DOHH2 (cell line): ENCODE data around the gene MED16.

Experiments
- EZH2phosphoT487 ChIP-seq: fragments of 200-600 bp; sonication (generic); IDR thresholded peaks from 2 replicates; pipeline ENCODE4 v1.6.1; 2017; ENCODE audit warnings: borderline replicate concordance, mild to moderate bottlenecking, antibody characterized with exemption, low read length, moderate library complexity, mixed read lengths
- TF ChIP-seq, protein P1 (sequence below): fragments of 200-600 bp; sonication (generic); IDR thresholded peaks from one replicate; pipeline ENCODE4 v1.5.1; 2014; ENCODE audit warnings: antibody characterized with exemption, mild to moderate bottlenecking, low read depth, low read length; ENCODE audit not compliant: poor library complexity, severe bottlenecking

DNA sequence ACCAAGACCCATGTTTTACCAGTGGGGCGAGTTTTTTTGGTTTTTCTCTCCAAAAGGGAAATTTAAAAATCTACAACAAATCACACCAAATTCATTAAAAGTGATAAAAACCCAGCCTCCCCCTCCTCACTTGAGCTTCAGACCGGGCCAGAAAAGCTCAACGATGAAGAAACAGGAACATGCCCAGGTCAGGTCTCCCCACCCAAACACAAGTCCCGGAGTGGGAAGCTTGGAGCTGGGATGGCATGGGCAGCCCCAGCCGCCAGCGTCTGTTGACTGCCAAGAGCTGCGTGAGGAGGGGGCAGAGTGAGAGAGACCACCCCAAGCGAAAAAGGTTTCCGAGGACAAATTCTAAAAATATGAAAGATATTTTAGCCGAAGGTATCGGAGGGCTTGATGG is 4.0 kb upstream of the MED16 start:
- TF ChIP-seq, protein P1, sequence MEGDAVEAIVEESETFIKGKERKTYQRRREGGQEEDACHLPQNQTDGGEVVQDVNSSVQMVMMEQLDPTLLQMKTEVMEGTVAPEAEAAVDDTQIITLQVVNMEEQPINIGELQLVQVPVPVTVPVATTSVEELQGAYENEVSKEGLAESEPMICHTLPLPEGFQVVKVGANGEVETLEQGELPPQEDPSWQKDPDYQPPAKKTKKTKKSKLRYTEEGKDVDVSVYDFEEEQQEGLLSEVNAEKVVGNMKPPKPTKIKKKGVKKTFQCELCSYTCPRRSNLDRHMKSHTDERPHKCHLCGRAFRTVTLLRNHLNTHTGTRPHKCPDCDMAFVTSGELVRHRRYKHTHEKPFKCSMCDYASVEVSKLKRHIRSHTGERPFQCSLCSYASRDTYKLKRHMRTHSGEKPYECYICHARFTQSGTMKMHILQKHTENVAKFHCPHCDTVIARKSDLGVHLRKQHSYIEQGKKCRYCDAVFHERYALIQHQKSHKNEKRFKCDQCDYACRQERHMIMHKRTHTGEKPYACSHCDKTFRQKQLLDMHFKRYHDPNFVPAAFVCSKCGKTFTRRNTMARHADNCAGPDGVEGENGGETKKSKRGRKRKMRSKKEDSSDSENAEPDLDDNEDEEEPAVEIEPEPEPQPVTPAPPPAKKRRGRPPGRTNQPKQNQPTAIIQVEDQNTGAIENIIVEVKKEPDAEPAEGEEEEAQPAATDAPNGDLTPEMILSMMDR, result no peak
- no peak for TF ChIP-seq EZH2phosphoT487
